SHP77 (cell line): ENCODE results near the gene HCN2.

Experiments used
- DNase-seq, 2 experiments: peaks; one replicate each; lab custom pipeline; 2025; lab: John Stamatoyannopoulos, UW

The HCN2 gene

DNA sequence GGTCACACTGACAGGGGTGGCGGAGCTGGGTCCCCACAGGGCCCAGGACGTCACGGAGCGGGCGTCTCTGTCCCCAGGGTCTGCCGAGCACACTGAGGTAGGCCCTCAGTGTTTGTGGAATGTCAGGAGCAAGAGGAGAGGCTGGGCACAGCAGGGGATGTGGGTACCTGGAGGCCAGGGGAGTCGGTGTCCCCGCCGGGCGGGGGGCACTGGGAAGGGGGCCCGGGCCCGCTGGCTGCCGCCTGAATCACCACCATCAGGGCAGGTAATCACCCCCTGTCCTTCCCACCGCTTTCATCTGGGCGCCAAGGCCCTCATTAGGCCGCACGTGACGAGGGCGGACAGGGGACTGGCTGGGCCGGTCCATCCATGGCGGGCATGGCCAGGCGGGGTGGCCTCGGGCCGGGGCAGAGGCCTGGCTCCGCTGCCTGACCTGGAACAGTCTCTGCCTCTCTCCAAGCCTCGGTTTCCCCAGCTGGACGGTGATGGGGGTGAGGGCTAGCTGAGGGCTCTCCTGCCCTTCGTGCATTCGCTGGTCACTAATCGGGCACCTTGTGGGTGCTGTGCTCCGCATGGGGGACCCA, 51.0 kb downstream of the HCN2 start:
- DNase-seq: no peak

GRCh38 chr19:641702-642101, 52.0 kb downstream of the HCN2 start:
- DNase-seq: no peak

- DNase-seq: no peak
Measured at GRCh38 chr19:642767-643727, 53.4 kb downstream of the HCN2 start.

DNA sequence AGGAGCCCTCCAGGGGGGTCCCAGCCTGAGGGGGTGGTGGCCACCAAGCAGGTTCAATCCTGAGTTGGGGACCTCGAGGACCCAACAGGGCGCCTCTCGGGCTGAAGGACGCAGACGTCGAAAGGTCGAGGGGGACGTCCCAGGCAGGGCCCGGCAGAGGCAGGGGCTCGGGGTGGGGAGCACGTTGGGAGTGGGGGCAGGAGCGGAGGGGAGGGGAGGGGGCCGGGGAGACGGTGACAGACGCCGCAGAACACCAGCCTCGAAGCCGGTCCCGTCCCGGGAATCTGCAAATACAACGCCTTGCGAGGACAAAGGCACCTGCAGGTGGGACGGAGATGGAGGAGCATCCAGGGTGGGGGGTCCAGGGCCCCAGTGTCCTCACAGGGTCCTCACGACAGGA, 54.1 kb downstream of the HCN2 start:
- no peak for DNase-seq

DNA sequence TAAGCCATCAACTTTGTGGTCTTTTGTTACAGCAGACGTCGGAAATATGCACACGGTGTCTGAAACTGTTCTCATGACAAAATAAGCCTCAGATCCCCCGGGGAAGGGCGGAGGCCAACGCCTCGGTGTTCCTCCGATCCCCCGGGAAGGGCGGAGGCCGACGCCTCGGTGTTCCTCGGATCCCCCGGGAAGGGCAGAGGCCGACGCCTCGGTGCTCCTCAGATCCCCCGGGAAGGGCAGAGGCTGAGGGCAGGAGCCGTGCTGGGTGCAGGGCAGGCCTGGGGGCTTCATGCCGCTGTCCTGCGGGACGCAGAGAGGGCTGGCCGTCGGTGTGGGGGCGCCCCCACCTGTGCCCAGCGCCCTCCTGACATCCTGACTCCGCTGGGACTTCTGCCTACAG, 54.7 kb downstream of the HCN2 start:
- no peak for DNase-seq

DNA sequence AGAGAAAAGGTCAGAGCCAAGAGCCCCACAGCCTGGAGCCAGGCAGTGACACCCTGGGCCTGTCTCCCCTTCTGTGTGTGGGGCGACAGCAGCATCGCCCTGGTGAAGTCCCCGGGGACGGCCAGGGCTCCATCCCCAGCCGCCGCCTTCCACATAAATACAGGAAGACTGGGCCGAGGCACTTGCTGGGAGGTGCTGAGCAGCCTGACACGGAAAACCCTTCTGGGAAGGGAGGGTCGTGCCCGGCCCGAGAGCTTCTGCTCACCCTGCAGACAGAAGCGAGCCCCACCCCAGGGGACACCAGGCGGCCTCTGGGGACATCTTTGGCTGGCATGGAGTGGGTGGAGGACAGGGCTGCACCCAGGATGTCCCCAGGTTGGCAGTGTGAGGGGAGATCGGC, 55.1 kb downstream of the HCN2 start:
- DNase-seq: no peak

GRCh38 chr19:645912-646778, 56.5 kb downstream of the HCN2 start:
- no peak for DNase-seq

- no peak for DNase-seq
Measured at GRCh38 chr19:646779-647565, 57.3 kb downstream of the HCN2 start.

DNA sequence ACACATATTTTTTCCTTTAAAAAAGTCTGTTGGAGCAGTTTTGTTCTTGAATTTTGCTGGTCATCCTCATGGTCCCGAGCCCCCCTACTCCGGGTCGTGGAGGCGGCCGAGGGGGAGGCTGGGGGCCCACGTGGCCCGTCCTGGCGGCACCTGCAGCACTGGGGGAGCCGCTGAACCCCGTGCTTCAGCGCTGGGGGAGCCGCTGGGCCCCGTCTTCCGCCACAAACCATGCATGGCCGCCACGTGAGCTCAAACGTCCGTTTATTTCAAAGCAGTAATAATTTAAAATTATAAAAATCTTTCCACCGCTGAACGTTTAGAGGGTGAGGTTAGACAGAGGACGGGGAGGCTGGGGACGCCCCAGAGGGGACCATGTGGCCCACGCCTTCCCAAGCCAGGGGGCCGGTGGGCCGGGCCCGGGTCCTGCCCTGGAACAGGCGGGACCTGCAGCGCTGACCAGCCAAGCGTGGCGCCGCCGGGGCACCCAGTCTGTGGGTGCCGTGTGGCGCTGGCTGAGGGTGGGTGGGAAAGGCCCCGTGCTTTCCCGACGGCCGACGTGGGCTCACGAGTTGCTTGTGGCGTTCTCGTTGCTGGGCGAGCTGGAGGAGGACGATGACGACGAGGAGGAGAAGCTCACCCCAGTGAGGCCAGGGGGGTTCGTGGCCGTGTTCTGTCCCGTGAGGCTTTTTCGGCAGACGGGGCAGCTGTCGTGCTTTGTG, 58.0 kb downstream of the HCN2 start:
- DNase-seq: no peak

GRCh38 chr19:648305-648704, 58.6 kb downstream of the HCN2 start:
- no peak for DNase-seq

- DNase-seq: no peak
Measured at GRCh38 chr19:648904-649801, 59.5 kb downstream of the HCN2 start.

- no peak for DNase-seq
Measured at GRCh38 chr19:650121-650520, 60.4 kb downstream of the HCN2 start.

GRCh38 chr19:651114-651818, 61.6 kb downstream of the HCN2 start:
- DNase-seq: no peak

GRCh38 chr19:651991-652390, 62.3 kb downstream of the HCN2 start:
- DNase-seq: no peak

DNA sequence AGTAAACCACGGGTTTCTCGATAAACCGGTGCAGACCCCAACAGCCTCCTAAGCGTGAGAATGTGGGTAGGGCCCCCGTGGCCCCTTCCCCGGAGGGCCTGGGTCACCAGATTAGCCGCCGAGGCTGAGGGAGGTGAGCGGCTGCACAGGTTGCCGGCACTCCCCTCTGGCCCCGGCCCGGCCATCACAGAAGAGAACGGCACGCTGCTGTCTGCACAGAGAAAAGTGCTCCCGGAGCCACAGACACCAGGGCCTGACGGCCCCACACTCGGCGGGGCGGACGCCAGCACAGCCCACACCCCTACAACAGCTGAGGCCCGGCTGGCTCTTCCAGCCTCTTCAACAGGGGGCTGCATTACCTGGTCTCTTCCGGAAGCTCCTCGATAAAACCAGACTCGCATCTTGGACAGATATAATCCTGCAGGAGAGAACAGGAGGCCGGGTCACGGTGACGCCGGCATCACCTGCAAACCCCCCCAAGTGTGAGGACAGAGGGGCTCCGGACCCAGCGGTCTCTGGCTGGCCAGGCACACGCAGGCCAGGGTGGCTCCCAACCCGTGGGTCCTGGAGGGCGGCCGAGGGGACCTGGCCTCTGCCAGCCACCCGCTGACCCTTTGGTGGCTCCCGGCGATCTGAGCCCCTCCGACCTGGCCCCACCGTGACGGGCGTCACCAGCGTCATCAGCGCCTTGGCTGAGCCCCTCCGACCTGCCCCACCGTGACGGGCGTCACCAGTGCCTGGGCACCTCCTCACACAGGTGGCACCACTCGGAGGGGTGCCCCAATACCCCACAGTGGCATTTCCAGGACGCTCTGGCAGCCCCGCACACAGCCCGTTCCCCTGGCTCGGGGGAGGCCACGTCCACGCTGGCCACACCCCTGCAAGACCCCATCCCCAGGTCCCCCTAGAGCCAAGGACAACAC, 63.0 kb downstream of the HCN2 start:
- DNase-seq: no peak

DNA sequence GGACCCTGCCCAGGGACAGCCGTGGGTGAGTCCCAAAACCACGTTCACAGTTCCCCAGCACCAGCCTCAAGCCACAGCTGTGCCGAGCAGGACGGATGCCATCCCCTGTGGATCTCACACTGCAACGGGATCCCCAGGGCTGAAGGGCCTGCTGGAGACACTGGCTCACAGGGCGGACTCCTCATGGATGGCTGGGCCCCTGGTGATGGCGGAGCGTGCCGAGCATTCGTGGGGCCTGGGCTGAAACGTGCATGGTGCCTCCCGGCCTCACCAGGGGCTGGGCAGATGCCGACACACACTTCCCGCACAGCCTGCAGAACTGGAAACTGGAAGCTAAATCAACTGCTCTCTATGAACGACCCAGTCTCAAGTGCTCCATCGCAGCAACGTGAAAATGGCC, 63.7 kb downstream of the HCN2 start:
- DNase-seq: no peak

DNA sequence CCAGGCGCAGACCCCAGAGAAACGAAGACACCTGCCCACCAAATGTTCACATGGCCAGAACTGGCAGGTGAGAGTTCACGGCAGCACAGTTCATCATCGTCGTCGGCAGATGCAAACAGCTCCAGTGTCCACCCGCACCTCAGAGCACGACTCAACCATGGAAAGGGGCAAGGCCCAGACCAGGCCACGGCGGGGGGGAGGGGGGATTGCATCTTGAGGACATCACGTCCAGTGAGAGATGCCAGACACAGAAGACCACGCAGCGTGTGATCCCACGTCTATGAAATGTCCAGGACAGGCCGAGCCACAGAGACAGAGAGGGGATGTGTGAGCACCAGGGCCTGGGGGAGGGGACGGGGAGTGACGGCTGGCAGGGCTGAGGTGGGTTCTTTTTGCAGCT, 66.0 kb downstream of the HCN2 start:
- no peak for DNase-seq
